Measurements from ENCODE around the gene GARNL3.

Gene GARNL3

DNA sequence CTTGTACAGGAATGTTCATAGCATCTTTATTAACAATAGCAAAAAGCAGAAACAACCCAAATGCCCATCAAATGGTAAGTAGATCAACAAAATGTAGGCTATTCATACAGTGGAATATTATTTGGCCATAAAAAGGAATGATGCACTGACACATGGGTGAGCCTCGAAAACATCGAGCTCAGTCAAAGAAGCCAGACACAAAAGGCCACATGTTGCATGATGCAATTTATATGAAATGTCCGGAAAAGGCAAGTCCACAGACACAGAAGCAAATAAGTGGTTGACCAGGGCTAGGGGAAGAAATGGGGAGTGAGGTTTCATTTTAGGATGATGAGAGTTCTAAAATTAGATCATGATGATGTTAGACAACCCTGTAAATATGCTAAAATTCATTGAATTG is 115.9 kb downstream of the GARNL3 start:
- TF ChIP-seq CTCF (IDR thresholded peaks at IDR 0.05; ENCODE audit: insufficient read depth, low read depth, low read length, missing control alignments) = no peak
- no peak for DNase-seq (ENCODE audit: low read depth)
- H3K4me3 ChIP-seq (ENCODE audit: low read length) = no peak overlapping the region

- no peak for TF ChIP-seq CTCF (IDR thresholded peaks at IDR 0.05; ENCODE audit: insufficient read depth, low read depth, low read length, missing control alignments)
- DNase-seq (ENCODE audit: low read depth) = no peak
- no peak overlapping the region for H3K4me3 ChIP-seq (ENCODE audit: low read length)
Measured at GRCh38 chr9:127382541-127382940, 118.0 kb downstream of the GARNL3 start.

DNA sequence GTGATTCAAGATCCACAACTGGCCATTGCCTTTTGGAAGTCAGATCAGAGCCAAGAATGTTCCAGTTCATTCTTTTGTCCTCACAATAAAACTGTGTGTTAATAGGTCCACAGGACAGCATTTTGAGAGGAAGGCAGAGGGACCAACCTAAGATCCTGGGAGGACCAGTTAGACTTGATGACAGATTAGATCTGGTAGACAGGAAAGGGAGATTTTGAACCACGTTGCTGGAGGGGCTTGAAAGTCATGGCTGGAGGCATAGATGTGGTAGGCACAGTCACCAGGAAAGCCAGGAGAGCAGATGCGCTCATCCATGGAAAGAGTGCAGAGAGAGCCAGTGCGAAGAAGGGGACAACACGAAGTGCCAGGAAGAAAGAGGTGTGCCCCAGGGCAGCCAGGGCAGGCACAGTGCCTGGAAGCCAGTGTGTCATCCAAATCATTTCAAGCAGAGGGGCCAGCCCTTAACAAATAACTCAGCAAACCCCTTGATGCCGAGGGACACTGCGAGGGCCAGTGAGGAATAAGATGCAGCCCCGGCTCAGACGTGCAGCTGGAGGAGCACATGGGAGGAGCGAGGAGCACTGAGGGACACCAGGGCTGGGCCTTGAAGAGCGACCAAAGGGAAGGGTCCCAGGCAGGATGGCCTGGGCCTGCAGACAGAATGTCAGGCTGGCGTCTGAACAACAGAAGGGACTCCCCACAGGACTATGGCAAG is 119.6 kb downstream of the GARNL3 start:
- H3K4me3 ChIP-seq (ENCODE audit: low read length) = no peak overlapping the region
- no peak for DNase-seq (ENCODE audit: low read depth)
- TF ChIP-seq CTCF (IDR thresholded peaks at IDR 0.05; ENCODE audit: insufficient read depth, low read depth, low read length, missing control alignments) = no peak

DNA sequence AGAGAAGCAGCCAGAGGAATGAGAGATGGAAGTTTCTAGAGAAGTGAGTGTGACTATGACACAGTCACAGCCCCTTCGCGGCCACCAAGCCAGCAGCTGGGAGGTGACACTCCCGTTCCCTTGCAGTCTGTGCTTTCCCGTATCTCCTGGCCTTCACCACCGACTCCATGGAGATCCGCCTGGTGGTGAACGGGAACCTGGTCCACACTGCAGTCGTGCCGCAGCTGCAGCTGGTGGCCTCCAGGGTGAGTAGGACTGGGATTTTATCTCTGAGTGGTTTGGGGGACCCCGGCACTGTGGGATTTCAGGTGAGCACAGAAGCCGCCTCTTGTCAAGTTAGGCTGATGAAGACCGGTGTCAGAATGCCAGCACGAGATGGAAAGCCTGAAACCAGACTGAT is 120.3 kb downstream of the GARNL3 start:
- no peak for DNase-seq (ENCODE audit: low read depth)
- no peak for TF ChIP-seq CTCF (IDR thresholded peaks at IDR 0.05; ENCODE audit: insufficient read depth, low read depth, low read length, missing control alignments)
- no peak overlapping the region for H3K4me3 ChIP-seq (ENCODE audit: low read length)

DNA sequence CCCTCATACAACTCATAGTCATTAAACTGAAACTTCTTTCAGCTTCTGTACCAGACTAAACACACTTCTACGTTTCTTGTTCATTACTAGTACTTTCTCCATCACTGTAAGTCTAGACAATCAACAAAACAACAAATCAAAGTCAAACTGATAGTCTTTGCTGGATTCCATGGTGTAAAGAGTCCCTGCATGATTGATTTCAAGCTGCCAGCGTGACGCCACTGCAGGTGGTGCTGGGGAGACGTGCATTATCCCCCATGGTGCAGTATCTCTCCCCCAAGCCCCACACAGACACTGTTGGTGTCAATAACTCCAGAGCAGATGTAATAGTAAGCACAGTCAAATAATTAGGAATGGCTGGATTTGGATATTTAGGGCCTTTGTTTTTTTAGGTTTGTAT is 121.7 kb downstream of the GARNL3 start:
- H3K4me3 ChIP-seq (ENCODE audit: low read length) = no peak overlapping the region
- DNase-seq (ENCODE audit: low read depth) = no peak
- TF ChIP-seq CTCF (IDR thresholded peaks at IDR 0.05; ENCODE audit: insufficient read depth, low read depth, low read length, missing control alignments) = no peak

DNA sequence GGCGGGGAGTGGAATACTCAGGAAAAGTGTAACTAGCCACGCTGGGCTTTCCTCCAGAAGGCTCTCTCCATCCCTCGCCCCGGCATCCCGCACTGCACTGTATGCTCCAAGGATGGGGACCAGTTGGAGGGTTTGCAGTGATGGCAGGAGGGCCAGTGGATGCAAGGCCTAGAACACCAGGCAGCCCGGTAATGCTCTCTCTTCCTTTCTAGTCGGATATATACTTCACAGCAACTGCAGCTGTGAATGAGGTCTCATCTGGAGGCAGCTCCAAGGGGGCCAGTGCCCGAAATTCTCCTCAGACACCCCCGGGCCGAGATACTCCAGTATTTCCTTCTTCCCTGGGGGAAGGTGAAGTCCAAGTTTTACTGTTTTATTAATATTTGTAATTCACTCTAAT is 122.4 kb downstream of the GARNL3 start:
- H3K4me3 ChIP-seq (ENCODE audit: low read length) = no peak overlapping the region
- no peak for DNase-seq (ENCODE audit: low read depth)
- TF ChIP-seq CTCF (IDR thresholded peaks at IDR 0.05; ENCODE audit: insufficient read depth, low read depth, low read length, missing control alignments) = no peak

Measured in epithelial cell of esophagus (primary cell).